Measurements from ENCODE around the gene ASL.

GRCh38 chr7:66099232-66099550 lies 23.6 kb downstream of the ASL start:
- TF ChIP-seq CTCF (IDR thresholded peaks at IDR 0.05) (no peak), CEBPB (IDR thresholded peaks at IDR 0.05) (no peak), TP53 (CRISPR knock-in tag; IDR thresholded peaks at IDR 0.05) (no peak), RAD21 (conservative IDR thresholded peaks at IDR 0.05 in 1 of 2, IDR thresholded peaks at IDR 0.05 in 1 of 2) (no peak), KDM1A (IDR thresholded peaks at IDR 0.05; ENCODE audit: low read depth) (no peak), PHF8 (IDR thresholded peaks at IDR 0.05; ENCODE audit: borderline replicate concordance, low read depth) (no peak), POLR2A (IDR thresholded peaks at IDR 0.05; ENCODE audit: low read length) (no peak), CBX2 (IDR thresholded peaks at IDR 0.05; ENCODE audit: borderline replicate concordance, low read depth) (no peak), EP300 (IDR thresholded peaks at IDR 0.05) (no peak), FOXS1 (CRISPR knock-in tag; IDR thresholded peaks at IDR 0.05) (no peak), GATA3 (IDR thresholded peaks at IDR 0.05; ENCODE audit: borderline replicate concordance) (no peak), ZFP36 (IDR thresholded peaks at IDR 0.05; ENCODE audit: borderline replicate concordance, partially characterized antibody) (no peak), ELK1 (IDR thresholded peaks at IDR 0.05; ENCODE audit: low read depth, low read length) (no peak)
